Hepatocyte (in vitro differentiated cells): Measurements from ENCODE around the gene GMPR. TPM values are rescaled to one million over a fixed set of nuclear protein-coding genes. Genes with fewer than 3 reads are reported as not detected.

Experiments
- DNase-seq: peaks from one replicate; pipeline ENCODE4 v3.0.0-alpha.2; 2016; ENCODE audit warnings: low spot score
- H2AFZ ChIP-seq: fragments of 200-600 bp; sonication (generic); 2 replicates; pipeline ENCODE4 v1.6.0; 2016; ENCODE audit warnings: antibody characterized with exemption, mild to moderate bottlenecking
- H3K27ac ChIP-seq: fragments of 200-600 bp; sonication (generic); 2 replicates; pipeline ENCODE4 v1.5.1; 2016; ENCODE audit warnings: mild to moderate bottlenecking
- H3K27me3 ChIP-seq: fragments of 200-600 bp; sonication (generic); 2 replicates; pipeline ENCODE4 v1.6.1; 2016
- H3K36me3 ChIP-seq: fragments of 200-600 bp; sonication (generic); replicated peaks from 2 replicates; pipeline ENCODE4 v1.5.1; 2016; ENCODE audit warnings: low read depth; ENCODE audit not compliant: insufficient read depth
- H3K4me1 ChIP-seq: fragments of 200-600 bp; sonication (generic); 2 replicates; pipeline ENCODE4 v1.5.1; 2016; ENCODE audit warnings: mild to moderate bottlenecking, moderate library complexity; ENCODE audit not compliant: insufficient read depth
- H3K4me2 ChIP-seq: fragments of 200-600 bp; sonication (generic); 2 replicates; pipeline ENCODE4 v1.6.0; 2016
- H3K4me3 ChIP-seq: fragments of 200-600 bp; sonication (generic); 2 replicates; pipeline ENCODE4 v1.5.1; 2016; ENCODE audit warnings: mild to moderate bottlenecking
- H3K79me2 ChIP-seq: fragments of 200-600 bp; sonication (generic); 2 replicates; pipeline ENCODE4 v1.6.0; 2017; ENCODE audit warnings: mild to moderate bottlenecking
- H3K9me2 ChIP-seq: fragments of 200-600 bp; sonication (generic); replicated peaks from 2 replicates; pipeline ENCODE4 v1.6.0; 2017; ENCODE audit warnings: mild to moderate bottlenecking; ENCODE audit not compliant: insufficient read depth
- H3K9me3 ChIP-seq: fragments of 200-600 bp; sonication (generic); 2 replicates; pipeline ENCODE4 v1.5.1; 2016; ENCODE audit warnings: low read depth, mild to moderate bottlenecking
- H4K20me1 ChIP-seq: fragments of 200-600 bp; sonication (generic); 2 replicates; pipeline ENCODE4 v1.6.0; 2016; ENCODE audit warnings: mild to moderate bottlenecking; ENCODE audit not compliant: insufficient read depth, poor library complexity, severe bottlenecking
- CTCF ChIP-seq: fragments of 200-600 bp; sonication (generic); IDR thresholded peaks from 2 replicates; pipeline ENCODE4 v1.5.1; 2016; ENCODE audit warnings: antibody characterized with exemption, mild to moderate bottlenecking; ENCODE audit not compliant: poor library complexity
- EZH2 ChIP-seq: fragments of 200-600 bp; sonication (generic); IDR thresholded peaks from 2 replicates; pipeline ENCODE4 v1.6.1; 2016; ENCODE audit warnings: antibody characterized with exemption, mild to moderate bottlenecking, borderline replicate concordance
- EZH2phosphoT487 ChIP-seq: fragments of 200-600 bp; sonication (generic); IDR thresholded peaks from one replicate; pipeline ENCODE4 v1.6.1; 2018; ENCODE audit warnings: antibody characterized with exemption, mild to moderate bottlenecking, low read depth, moderate library complexity; ENCODE audit not compliant: unreplicated experiment, severe bottlenecking
- WGBS: methylation state at CpG from one replicate; pipeline ENCODE4 v1.1.6; 2016; ENCODE audit warnings: low lambda C conversion rate; ENCODE audit errors: missing lambda C conversion rate; 5-methylcytosine and 5-hydroxymethylcytosine counted together
- polyA plus RNA-seq: library from polyadenylated mRNA; unstranded; fragments of >200 nt; fragmentation: Nextera tagmentation; extraction: Ambion mirVana; gene quantifications from 2 replicates; pipeline ENCODE4 v1.2.1, GENCODE V29; 2016
- total RNA-seq: library from RNA; depleted of rRNA; stranded (reverse); fragments of >200 nt; gene quantifications from 2 replicates; pipeline ENCODE4 v1.2.3, GENCODE V29; 2014

Gene GMPR
- total and polyA plus RNA-seq, 2 experiments from 2014 or later, result 6.1 to 16.5 TPM

GRCh38 chr6:16288163-16288562 is 49.8 kb downstream of the GMPR start:
- Histone ChIP-seq H3K9me3 (no peaks in the 10 kb centered on the region), H3K27me3 (no peaks in the 10 kb centered on the region), H3K79me2 (no peaks in the 10 kb centered on the region), H4K20me1 (no peaks in the 10 kb centered on the region), H3K9me2 (no peaks in the 10 kb centered on the region), H3K4me1 (no peaks in the 10 kb centered on the region), H3K36me3 (no peaks in the 10 kb centered on the region), H3K27ac (no peak overlapping the region), H3K4me2 (no peak overlapping the region), H2AFZ (no peak overlapping the region), H3K4me3 (no peak overlapping the region)
- WGBS, result 97% methylated on average over 23 of the region's 26 CpGs
- TF ChIP-seq EZH2phosphoT487 (no peak), CTCF (no peak), EZH2 (no peak)
- no peak for DNase-seq

GRCh38 chr6:16291739-16292138 is 53.4 kb downstream of the GMPR start:
- Histone ChIP-seq H3K27me3 (no peaks in the 10 kb centered on the region), H3K9me3 (no peaks in the 10 kb centered on the region), H3K4me2 (no peak overlapping the region), H3K9me2 (no peaks in the 10 kb centered on the region), H3K79me2 (no peaks in the 10 kb centered on the region), H3K27ac (no peak overlapping the region), H3K36me3 (no peaks in the 10 kb centered on the region), H2AFZ (no peak overlapping the region), H4K20me1 (no peaks in the 10 kb centered on the region), H3K4me1 (no peaks in the 10 kb centered on the region), H3K4me3 (no peak overlapping the region)
- WGBS, result 94% methylated on average over 6 of the region's 6 CpGs
- DNase-seq, result no peak
- TF ChIP-seq EZH2 (no peak), EZH2phosphoT487 (no peak), CTCF (no peak)

GRCh38 chr6:16292432-16292831 is 54.0 kb downstream of the GMPR start:
- no peak overlapping the region for H3K4me2 ChIP-seq
- no peaks in the 10 kb centered on the region for H3K36me3 ChIP-seq
- H3K4me3 ChIP-seq, result no peak overlapping the region
- H3K9me3 ChIP-seq, result no peaks in the 10 kb centered on the region
- WGBS, result 85% methylated on average over 5 of the region's 5 CpGs
- TF ChIP-seq EZH2phosphoT487, result no peak
- TF ChIP-seq EZH2, result no peak
- no peak for TF ChIP-seq CTCF
- no peaks in the 10 kb centered on the region for H4K20me1 ChIP-seq
- H2AFZ ChIP-seq, result no peak overlapping the region
- H3K79me2 ChIP-seq, result no peaks in the 10 kb centered on the region
- DNase-seq, result no peak
- H3K27me3 ChIP-seq, result no peaks in the 10 kb centered on the region
- no peaks in the 10 kb centered on the region for H3K9me2 ChIP-seq
- H3K27ac ChIP-seq, result no peak overlapping the region
- H3K4me1 ChIP-seq, result no peaks in the 10 kb centered on the region

- WGBS, result 78% methylated on average over 8 of the region's 8 CpGs
- TF ChIP-seq CTCF (no peak), EZH2 (no peak), EZH2phosphoT487 (no peak)
- H3K79me2 ChIP-seq, result no peaks in the 10 kb centered on the region
Observed at GRCh38 chr6:16292942-16293341, 54.6 kb downstream of the GMPR start.

More at GRCh38 chr6:16292942-16293341, 54.6 kb downstream of the GMPR start:
- H3K4me1 ChIP-seq, result no peaks in the 10 kb centered on the region
- H3K4me2 ChIP-seq, result no peak overlapping the region
- no peak overlapping the region for H3K27ac ChIP-seq
- no peak overlapping the region for H3K4me3 ChIP-seq
- no peak for DNase-seq
- H3K9me2 ChIP-seq, result no peaks in the 10 kb centered on the region
- no peaks in the 10 kb centered on the region for H4K20me1 ChIP-seq
- H3K27me3 ChIP-seq, result no peaks in the 10 kb centered on the region
- no peaks in the 10 kb centered on the region for H3K9me3 ChIP-seq
- no peak overlapping the region for H2AFZ ChIP-seq
- H3K36me3 ChIP-seq, result no peaks in the 10 kb centered on the region
